AG08396 (cell line): ENCODE measurements around the gene HBA1.
"Not testable (repeated sequence)": the region's sequence is repeated elsewhere in the genome, so short reads cannot be mapped to it uniquely, and the experiment has no call there.

Experiments used
- DNase-seq: peaks from one replicate; pipeline ENCODE4 v3.0.0; 2012; ENCODE audit warnings: low spot score, mixed read lengths

HBA1 gene

DNA sequence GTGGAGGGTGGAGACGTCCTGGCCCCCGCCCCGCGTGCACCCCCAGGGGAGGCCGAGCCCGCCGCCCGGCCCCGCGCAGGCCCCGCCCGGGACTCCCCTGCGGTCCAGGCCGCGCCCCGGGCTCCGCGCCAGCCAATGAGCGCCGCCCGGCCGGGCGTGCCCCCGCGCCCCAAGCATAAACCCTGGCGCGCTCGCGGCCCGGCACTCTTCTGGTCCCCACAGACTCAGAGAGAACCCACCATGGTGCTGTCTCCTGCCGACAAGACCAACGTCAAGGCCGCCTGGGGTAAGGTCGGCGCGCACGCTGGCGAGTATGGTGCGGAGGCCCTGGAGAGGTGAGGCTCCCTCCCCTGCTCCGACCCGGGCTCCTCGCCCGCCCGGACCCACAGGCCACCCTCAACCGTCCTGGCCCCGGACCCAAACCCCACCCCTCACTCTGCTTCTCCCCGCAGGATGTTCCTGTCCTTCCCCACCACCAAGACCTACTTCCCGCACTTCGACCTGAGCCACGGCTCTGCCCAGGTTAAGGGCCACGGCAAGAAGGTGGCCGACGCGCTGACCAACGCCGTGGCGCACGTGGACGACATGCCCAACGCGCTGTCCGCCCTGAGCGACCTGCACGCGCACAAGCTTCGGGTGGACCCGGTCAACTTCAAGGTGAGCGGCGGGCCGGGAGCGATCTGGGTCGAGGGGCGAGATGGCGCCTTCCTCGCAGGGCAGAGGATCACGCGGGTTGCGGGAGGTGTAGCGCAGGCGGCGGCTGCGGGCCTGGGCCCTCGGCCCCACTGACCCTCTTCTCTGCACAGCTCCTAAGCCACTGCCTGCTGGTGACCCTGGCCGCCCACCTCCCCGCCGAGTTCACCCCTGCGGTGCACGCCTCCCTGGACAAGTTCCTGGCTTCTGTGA is at the start of gene HBA1:
Gene HBA1, plus strand, starts transcription at position 204 of the 906 bp plus-strand sequence. Its CDS starts 37 bp downstream, at position 241.
- DNase-seq: not testable (repeated sequence)

GRCh38 chr16:129075-129474 is 47.4 kb upstream of the HBA1 start:
- DNase-seq: no peak

DNA sequence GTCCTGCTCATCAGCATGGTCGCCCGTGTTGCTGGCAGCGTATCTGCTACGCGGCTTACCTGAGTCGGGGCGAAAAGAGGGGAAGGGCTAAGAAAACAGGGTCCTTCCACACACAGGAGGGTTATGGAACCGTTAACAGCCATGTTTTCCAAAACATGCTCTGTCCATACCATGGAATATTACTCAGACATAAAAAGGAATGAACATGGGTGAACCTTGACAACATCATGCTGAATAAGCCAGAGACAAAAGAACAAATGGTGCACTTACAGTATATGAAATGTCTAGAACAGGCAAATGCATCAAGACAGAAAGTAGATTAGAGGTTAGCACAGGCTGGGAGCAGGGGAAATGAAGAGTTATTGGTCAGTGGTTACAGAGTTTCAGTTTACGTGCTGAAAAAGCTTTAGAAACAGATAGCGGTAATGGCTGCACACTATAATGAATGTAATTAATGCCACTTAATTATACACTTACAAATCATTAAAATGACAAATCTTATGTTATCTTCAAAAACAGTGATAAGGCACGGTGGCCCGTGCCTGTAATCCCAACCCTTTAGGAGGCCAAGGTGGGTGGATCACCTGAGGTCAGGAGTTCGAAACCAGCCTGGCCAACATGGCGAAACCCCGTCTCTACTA is 45.8 kb upstream of the HBA1 start:
- no peak for DNase-seq

DNA sequence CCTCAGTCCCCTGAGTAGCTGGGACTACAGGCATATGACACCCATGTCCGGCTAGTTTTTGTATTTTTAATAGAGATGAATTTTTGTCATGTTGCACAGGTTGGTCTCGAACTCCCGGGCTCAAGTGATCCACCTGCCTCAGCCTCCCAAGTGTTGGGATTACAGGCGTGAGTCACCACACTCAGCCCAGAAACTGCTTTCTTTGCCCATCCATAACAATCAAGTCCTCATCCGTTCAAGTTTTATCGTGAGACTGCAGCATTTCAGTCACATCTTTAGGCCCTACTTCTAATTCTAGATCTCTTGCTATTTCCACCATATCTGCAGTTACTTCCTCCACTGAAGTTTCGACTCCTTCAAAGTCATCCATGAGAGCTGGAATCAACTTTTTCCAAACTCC is 44.4 kb upstream of the HBA1 start:
- DNase-seq: no peak

- no peak for DNase-seq
Measured at GRCh38 chr16:133716-134115, 42.8 kb upstream of the HBA1 start.

- DNase-seq: peak; percentile 37
Measured at GRCh38 chr16:138049-138417, 38.4 kb upstream of the HBA1 start.

GRCh38 chr16:140175-140857 is 36.2 kb upstream of the HBA1 start:
- no peak for DNase-seq

- DNase-seq: no peak
Measured at GRCh38 chr16:142405-142967, 34.0 kb upstream of the HBA1 start.

- no peak for DNase-seq
Measured at GRCh38 chr16:143047-143446, 33.4 kb upstream of the HBA1 start.

DNA sequence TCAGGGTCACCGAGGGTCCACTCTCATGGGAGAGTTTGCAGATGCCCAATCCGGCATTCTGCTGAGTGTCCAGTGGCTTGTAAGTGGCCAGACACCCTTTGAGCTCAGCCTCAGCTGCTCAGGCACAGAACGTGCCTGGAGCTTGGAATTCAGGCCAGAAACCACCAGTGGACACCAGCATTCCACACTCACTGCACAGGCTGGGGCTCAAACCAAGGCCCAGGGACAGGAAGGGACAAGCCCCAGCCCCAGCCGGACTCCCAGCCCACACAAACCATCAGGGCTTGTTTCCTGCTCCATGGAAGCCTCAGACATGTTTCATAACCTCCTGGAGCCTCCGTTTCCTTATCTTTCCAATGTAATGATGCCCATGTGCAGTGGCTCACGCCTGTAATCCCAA is 33.0 kb upstream of the HBA1 start:
- DNase-seq: peak; percentile 35

DNA sequence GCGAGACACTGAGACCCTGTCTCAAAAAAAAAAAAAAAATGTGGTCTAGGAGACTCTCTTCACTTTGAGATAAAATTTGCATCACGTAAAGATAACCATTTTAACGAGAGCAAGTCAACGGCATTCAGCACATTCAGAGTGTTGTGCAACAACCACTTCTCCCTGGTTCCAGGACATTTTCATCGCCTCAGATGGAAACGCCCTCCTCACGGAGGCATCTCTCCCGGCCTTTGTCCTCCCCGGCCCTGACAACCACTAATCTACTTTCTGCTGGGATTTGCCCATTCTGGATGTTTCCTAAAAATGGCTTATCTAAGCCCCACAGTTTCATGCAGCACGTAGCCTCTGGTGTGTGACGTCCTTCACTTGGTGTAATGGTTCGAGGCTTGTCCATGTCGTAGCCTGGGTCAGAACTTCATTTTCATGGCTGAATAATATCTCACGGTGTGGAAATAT is 31.7 kb upstream of the HBA1 start:
- DNase-seq: no peak

DNA sequence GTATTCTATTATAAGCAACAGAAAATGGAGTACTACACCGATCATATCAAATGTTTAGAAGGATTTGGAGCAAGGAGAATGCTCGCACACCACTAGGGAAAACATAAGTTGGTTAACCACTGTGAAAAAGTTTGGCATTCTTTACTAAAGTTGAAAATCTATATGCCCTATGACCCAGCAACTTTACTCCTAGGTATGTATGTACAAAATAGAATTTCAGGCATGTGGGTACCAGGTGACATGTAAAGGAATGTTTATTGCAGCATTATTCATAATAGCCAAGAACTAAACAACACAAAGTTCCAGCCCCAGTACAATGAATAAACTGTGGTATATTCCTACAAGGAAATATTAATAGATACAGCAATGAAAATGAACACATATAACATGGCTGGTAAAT is 29.8 kb upstream of the HBA1 start:
- DNase-seq: no peak

GRCh38 chr16:149024-149660 is 27.3 kb upstream of the HBA1 start:
- no peak for DNase-seq

DNA sequence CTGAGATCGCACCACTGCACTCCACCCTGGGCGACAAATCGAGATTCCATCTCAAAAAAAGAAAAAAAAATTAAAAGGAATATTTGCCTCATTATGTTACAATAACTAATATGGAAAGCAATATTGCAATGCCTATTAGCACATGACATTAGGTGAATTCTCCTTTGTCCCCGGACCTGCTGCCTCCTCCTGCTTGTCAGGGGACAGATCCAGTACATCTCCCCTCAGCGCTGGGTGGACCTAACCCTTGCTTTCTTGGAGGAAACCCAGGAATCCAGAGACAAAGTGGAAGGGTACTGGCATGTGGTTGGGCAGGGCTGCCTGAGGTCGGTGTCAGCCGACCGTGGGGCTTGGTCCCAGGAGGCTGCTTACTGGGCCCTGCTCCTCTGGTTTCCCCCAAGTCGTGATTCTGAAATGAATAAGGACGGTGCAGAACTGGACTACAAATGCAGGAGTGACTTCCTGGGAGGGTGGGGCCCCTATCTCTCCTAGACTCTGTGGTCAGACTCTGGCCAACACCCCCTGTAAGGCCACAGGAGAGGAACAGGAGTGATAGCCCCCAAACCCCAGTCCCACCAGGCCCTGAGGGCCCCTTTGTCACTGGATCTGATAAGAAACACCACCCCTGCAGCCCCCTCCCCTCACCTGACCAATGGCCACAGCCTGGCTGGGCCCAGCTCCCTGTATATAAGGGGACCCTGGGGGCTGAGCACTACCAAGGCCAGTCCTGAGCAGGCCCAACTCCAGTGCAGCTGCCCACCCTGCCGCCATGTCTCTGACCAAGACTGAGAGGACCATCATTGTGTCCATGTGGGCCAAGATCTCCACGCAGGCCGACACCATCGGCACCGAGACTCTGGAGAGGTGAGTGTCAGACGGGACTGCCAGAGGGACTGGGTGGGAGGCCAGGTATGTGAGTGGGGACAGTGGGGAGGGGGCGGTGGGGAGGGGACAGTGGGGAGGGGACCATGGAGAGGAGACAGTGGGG is 24.0 kb upstream of the HBA1 start, which contains the start of gene HBZ:
Gene HBZ, plus strand, starts transcription at position 504 of the 988 bp plus-strand sequence. Its CDS starts 266 bp downstream, at position 770.
- DNase-seq: no peak

DNA sequence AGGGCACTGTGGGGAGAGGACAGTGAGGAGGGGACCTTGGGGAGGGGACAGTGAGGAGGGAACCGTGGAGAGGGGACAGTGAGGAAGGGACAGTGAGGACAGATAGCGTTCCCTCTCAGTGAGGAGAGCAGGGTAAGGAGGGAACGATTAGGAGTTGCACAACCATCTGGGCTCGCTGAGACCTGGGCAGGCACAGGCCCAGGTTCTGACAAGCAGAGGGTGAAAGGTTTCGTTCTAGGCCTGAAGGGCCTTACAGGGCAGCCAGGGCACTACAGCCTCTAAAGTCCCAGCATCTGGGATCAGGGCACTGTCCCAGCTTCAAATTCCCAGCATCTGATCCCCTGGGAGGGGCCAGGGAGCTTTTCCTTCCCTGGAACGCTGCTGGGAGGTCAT is 23.4 kb upstream of the HBA1 start:
- DNase-seq: not testable (repeated sequence)

DNA sequence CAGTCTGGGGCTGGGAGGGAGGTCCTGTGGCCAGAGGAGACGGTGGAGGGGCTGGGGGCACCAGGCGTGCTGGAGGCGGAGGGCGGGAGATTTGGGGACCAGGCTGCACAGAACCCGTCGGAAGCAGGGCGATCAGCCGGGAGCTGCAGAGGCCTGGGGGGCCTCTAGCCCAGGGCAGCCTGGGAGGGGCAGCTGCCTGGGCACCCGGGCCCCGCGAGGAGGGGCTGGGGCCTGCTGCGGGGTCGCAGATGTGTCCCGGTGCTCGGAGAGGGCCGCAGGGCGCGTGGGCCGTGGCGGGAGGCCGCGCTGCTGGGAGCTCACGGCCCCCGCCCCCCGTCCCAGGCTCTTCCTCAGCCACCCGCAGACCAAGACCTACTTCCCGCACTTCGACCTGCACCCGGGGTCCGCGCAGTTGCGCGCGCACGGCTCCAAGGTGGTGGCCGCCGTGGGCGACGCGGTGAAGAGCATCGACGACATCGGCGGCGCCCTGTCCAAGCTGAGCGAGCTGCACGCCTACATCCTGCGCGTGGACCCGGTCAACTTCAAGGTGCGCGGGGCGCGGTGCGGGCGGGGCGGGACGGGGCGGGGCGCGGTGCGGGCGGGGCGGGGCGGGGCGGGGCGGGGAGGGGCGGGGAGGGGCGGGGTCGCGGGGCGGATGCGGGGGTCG is 22.8 kb upstream of the HBA1 start:
- DNase-seq: not testable (repeated sequence)

GRCh38 chr16:154217-155030 is 22.1 kb upstream of the HBA1 start:
- DNase-seq: no peak

DNA sequence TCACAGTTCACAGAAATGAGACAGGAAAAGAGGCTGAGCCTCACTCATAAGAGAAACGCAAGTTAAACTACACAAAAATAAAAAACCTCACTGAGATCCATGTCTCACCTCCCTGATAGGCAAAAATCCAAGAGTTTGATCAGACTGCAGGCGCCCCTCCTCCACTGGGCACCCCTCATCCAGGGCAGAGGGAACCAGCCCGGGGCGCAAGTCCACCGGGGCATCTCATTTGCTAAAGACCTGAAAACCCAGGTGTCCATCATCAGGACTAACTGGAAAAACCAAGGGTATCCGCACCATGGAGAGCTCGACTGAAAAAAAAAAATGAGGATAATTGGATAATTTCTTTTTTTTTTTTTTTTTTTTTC is 21.5 kb upstream of the HBA1 start:
- no peak for DNase-seq
